Karpas-422 (cell line): Measurements from ENCODE around the gene IL12RB1. TPM values are rescaled to one million over a fixed set of nuclear protein-coding genes. Genes with fewer than 3 reads are reported as not detected.
"Not testable (repeated sequence)": the region's sequence is repeated elsewhere in the genome, so short reads cannot be mapped to it uniquely, and the experiment has no call there.

Experiments used
- DNase-seq: peaks from one replicate; pipeline ENCODE4 v3.0.0-alpha.2; 2015
- H2AFZ ChIP-seq: fragments of 200-600 bp; sonication (generic); 2 replicates; pipeline ENCODE4 v1.6.1; 2014; ENCODE audit warnings: antibody characterized with exemption, low read length, mixed read lengths
- H3K27ac ChIP-seq: fragments of 200-600 bp; sonication (generic); 2 replicates; pipeline ENCODE4 v1.5.1; 2014; ENCODE audit warnings: mild to moderate bottlenecking, low read length, moderate library complexity
- H3K27me3 ChIP-seq: fragments of 200-600 bp; sonication (generic); 2 replicates; pipeline ENCODE4 v1.6.1; 2014; ENCODE audit warnings: low read length, mixed read lengths
- H3K36me3 ChIP-seq: fragments of 200-600 bp; sonication (generic); 2 replicates; pipeline ENCODE4 v1.6.1; 2014; ENCODE audit warnings: low read length, mixed read lengths; ENCODE audit not compliant: insufficient read depth
- H3K4me1 ChIP-seq: fragments of 200-600 bp; sonication (generic); 2 replicates; pipeline ENCODE4 v1.6.1; 2014; ENCODE audit warnings: mild to moderate bottlenecking, low read length, mixed read lengths
- H3K4me2 ChIP-seq: fragments of 200-600 bp; sonication (generic); 2 replicates; pipeline ENCODE4 v1.6.1; 2014; ENCODE audit warnings: low read length, low read depth, mild to moderate bottlenecking; ENCODE audit not compliant: poor library complexity, severe bottlenecking
- H3K4me3 ChIP-seq: fragments of 200-600 bp; sonication (generic); 2 replicates; pipeline ENCODE4 v1.5.1; 2014; ENCODE audit warnings: mild to moderate bottlenecking, antibody characterized with exemption, low read length, mixed read lengths
- H3K79me2 ChIP-seq: fragments of 200-600 bp; sonication (generic); 2 replicates; pipeline ENCODE4 v1.6.1; 2014; ENCODE audit warnings: mild to moderate bottlenecking, low read length, mixed read lengths
- H3K9ac ChIP-seq: fragments of 200-600 bp; sonication (generic); 2 replicates; pipeline ENCODE4 v1.6.0; 2014; ENCODE audit warnings: low read length
- H3K9me2 ChIP-seq: fragments of 200-600 bp; sonication (generic), shearing (Covaris generic); replicated peaks from 2 replicates; pipeline ENCODE4 v1.6.0; 2014; ENCODE audit warnings: mild to moderate bottlenecking, low read length, moderate library complexity; ENCODE audit not compliant: insufficient read depth
- H3K9me3 ChIP-seq: fragments of 300-700, 200-600 bp; sonication (generic); 2 replicates; pipeline ENCODE4 v1.6.1; 2014; ENCODE audit warnings: low read length, mixed read lengths
- H4K20me1 ChIP-seq: fragments of 200-600 bp; sonication (generic); 2 replicates; pipeline ENCODE4 v1.6.1; 2014; ENCODE audit warnings: mild to moderate bottlenecking, antibody characterized with exemption, low read length, low read depth; ENCODE audit not compliant: insufficient read depth
- total RNA-seq: library from RNA; depleted of rRNA; stranded (reverse); fragments of >200 nt; shearing (Covaris generic); gene quantifications from 2 replicates; pipeline ENCODE4 v1.2.3, GENCODE V29; 2014; ENCODE audit warnings: low replicate concordance

The IL12RB1 gene
- total RNA-seq, 1 experiment from 2014 or later: 6.1 TPM

DNA sequence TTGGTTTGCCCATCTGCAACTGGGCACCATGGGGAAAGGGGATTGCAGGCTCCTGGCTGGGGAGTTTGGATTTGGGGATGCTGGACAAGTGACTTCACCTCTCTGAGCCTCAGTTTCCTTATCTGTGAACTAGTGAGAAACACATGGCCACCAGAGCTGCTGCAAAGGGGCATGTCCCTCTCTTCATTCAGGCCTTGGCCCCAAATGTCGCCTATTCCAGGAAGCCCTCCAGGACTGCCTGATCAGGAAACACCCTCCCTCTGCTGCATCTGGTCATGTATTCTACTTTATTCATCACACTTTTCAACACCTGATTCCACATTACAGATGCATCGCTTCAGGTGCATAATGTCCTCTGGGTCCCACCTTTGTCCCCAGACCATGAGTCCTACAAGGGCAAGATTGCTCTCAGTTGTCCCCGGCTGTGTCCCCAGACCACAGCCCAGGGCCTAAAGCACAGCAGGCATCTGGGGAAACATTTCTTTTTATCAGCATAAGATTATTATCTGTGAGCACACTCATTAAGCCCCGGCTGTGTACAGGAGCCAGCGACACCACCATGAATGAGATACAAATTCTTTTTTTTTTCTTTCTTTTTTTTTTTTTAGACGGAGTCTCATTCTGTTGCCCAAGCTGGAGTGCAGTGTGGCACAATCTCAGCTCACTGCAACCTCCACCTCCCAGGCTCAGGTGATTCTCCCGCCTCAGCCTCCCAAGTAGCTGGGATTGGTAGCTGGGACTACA, 41.3 kb downstream of the IL12RB1 start:
- Histone ChIP-seq H3K79me2 (no peaks in the 10 kb centered on the region), H3K4me2 (peak overlapping the region; percentile 57), H3K4me3 (peak overlapping the region; percentile 42; the same call in 1 of the 2 replicates), H3K36me3 (no peaks in the 10 kb centered on the region), H3K27ac (no peak overlapping the region), H3K27me3 (no peaks in the 10 kb centered on the region), H3K9me3 (no peaks in the 10 kb centered on the region), H3K4me1 (peaks cover 14% of the 10 kb centered on the region), H3K9me2 (no peaks in the 10 kb centered on the region), H2AFZ (peak overlapping the region; percentile 91; the same call in 1 of the 2 replicates), H4K20me1 (no peaks in the 10 kb centered on the region), H3K9ac (peak overlapping the region; percentile 51)
- DNase-seq: no peak

DNA sequence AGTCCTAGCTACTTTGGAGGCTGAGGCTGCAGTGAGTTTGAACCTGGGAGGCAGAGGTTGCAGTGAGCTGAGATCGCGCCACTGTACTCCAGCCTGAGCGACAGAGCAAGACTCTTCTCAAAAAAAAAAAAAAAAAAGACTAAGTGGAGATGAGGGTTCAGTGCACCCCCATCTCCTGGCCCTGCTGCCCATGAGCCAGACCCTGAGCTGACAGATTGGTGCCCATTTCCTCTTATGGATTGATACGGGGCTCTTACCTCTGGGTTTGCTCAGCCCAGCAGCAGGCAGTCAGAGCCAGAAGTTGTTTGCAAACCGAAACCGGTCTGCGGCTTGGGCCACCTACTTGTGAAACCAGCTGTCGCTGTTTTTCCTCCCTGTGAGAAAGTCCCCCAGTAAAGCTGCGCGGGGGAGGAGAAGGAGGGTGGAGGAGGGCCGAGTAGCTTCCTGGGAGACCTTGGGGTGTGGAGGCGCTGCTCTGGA, 41.9 kb downstream of the IL12RB1 start:
- H3K4me2 ChIP-seq: peak overlapping the region; percentile 57
- no peaks in the 10 kb centered on the region for H3K79me2 ChIP-seq
- H3K4me3 ChIP-seq: peak overlapping the region; percentile 42; the same call in 1 of the 2 replicates
- H4K20me1 ChIP-seq: no peaks in the 10 kb centered on the region
- peaks cover 14% of the 10 kb centered on the region for H3K4me1 ChIP-seq
- peak; percentile 72 for DNase-seq
- H3K9me3 ChIP-seq: no peaks in the 10 kb centered on the region
- H3K9ac ChIP-seq: peak overlapping the region; percentile 51
- no peaks in the 10 kb centered on the region for H3K36me3 ChIP-seq
- H3K9me2 ChIP-seq: no peaks in the 10 kb centered on the region
- no peak overlapping the region for H3K27ac ChIP-seq
- H3K27me3 ChIP-seq: no peaks in the 10 kb centered on the region
- peak overlapping the region; percentile 91; the same call in 1 of the 2 replicates for H2AFZ ChIP-seq

DNA sequence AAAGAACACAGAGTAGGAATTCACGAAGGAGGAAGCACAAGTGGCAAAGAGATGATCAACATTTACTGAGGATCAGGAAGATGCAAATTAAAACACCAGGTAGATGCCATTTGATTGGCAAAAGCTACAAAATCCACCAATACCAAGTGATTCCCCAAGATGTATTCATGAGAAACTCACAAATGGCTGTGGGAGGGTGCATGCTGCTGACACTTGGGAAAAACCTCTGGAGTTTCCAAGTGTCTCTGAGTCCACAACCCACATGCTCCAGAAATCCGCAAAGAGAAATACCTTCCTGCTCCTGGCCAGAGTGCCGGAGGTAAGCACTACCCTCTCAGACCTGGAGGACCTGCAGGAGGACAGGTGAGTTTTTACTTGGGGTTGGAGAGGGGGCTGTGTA, 43.1 kb downstream of the IL12RB1 start:
- Histone ChIP-seq H3K9me3 (no peaks in the 10 kb centered on the region), H3K27ac (no peak overlapping the region), H3K9ac (no peak overlapping the region), H3K4me3 (no peak overlapping the region), H3K27me3 (no peaks in the 10 kb centered on the region), H4K20me1 (no peaks in the 10 kb centered on the region), H3K36me3 (no peaks in the 10 kb centered on the region), H3K79me2 (no peaks in the 10 kb centered on the region), H3K4me1 (peaks cover 14% of the 10 kb centered on the region), H3K9me2 (no peaks in the 10 kb centered on the region), H2AFZ (no peak overlapping the region), H3K4me2 (no peak overlapping the region)
- DNase-seq: no peak

DNA sequence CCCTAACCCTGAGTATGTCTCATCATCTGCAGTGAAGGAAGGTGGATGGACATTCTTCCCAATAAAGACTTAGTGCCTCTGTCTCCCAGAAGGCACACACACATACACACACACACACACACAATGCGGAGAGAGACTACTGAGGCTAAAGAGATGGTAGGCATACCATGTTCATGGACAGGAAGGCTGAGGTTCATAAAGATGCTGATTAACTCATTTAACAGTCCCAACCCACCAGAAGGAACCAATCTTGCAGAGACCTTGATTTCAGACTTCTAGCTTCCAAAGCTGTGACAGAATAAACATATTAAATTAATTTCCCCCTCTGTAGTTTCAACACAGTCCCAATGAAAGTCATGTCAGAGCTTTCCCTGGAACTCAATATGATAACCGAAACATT, 45.7 kb downstream of the IL12RB1 start:
- H4K20me1 ChIP-seq: no peaks in the 10 kb centered on the region
- no peak overlapping the region for H3K9ac ChIP-seq
- no peaks in the 10 kb centered on the region for H3K9me3 ChIP-seq
- no peaks in the 10 kb centered on the region for H3K27me3 ChIP-seq
- no peak overlapping the region for H3K4me3 ChIP-seq
- H3K36me3 ChIP-seq: no peaks in the 10 kb centered on the region
- H3K4me1 ChIP-seq: peaks cover 14% of the 10 kb centered on the region
- no peaks in the 10 kb centered on the region for H3K79me2 ChIP-seq
- no peaks in the 10 kb centered on the region for H3K9me2 ChIP-seq
- H3K4me2 ChIP-seq: no peak overlapping the region
- no peak overlapping the region for H2AFZ ChIP-seq
- DNase-seq: no peak
- H3K27ac ChIP-seq: no peak overlapping the region

DNA sequence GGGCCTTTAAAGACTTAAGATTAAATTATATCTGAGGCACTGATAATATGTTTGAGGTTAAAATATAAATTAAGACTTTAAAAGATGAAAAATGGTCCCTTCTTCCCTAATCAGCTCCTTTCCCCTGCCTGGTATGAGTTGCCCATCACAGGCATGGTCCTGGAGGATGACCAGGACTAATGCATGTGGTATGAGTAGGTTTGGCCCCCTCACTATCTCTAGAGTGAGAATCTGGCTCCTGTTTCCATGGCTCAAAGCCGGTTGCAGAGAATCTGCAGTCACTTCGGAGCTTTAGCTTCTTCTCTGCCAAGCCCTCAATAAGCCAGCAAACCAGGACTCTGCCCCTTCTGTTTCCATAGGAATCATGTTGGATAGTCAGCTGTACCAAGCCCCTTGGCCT, 54.6 kb downstream of the IL12RB1 start:
- H3K79me2 ChIP-seq, H3K9me3 ChIP-seq, H3K9ac ChIP-seq, H3K4me1 ChIP-seq, H3K9me2 ChIP-seq, H3K4me3 ChIP-seq, DNase-seq, H3K36me3 ChIP-seq, H2AFZ ChIP-seq, H4K20me1 ChIP-seq, H3K27ac ChIP-seq, H3K4me2 ChIP-seq, H3K27me3 ChIP-seq: not testable (repeated sequence)

DNA sequence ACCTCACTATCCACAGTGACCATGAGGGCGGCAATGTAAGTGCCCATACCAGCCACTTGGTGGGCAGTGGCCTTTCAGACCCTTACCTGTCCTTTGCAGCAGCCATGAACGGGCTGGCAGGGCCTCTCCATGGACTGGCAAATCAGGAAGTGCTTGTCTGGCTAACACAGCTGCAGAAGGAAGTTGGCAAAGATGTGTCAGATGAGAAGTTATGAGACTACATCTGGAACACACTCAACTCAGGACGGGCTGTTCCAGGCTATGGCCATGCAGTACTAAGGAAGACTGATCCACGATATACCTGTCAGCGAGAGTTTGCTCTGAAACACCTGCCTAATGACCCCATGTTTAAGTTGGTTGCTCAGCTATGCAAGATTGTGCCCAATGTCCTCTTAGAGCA, 55.3 kb downstream of the IL12RB1 start:
- H3K9me2 ChIP-seq, H4K20me1 ChIP-seq, H3K4me3 ChIP-seq, H3K4me1 ChIP-seq, H3K9me3 ChIP-seq, H3K27me3 ChIP-seq, H3K27ac ChIP-seq, H3K9ac ChIP-seq, H3K36me3 ChIP-seq, H3K79me2 ChIP-seq, H3K4me2 ChIP-seq, H2AFZ ChIP-seq, DNase-seq: not testable (repeated sequence)

DNA sequence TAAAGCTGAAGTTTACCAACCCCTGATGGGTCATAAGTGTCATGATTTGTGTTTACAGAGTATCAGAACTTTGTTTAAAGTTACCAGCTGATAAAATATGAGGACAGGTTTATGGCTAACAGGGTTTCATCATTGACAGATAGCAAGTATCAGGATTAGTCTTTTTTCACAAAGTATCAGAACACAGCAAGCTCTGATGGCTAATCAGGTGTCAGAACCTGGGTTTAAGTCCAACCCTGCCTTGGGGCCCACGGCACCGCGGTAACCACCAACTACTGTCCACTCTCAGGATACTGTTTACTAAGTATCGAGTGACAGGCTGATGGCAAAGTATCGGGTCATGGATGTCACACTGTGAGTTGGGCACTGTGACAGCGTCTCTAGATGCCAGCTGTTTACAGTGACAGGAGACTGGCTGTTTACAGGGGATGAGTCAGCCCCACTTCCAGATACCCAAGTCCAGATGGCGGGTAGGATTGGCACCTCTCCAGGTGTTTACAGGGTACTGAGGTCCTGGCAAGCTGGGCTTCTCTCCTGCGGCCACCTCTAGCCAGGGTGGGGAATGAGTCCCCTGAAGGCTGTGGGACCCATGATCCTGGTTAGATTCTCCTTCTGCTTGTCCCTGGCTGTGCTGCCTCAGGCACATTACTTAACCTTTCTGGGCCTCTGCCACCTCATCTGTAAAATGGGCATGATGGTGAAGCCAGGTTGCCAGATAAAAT, 57.0 kb downstream of the IL12RB1 start:
- Histone ChIP-seq H3K9ac (no peak overlapping the region), H4K20me1 (no peaks in the 10 kb centered on the region), H3K27ac (no peak overlapping the region), H3K9me2 (no peaks in the 10 kb centered on the region), H2AFZ (no peak overlapping the region), H3K36me3 (no peaks in the 10 kb centered on the region), H3K4me2 (no peak overlapping the region), H3K9me3 (no peaks in the 10 kb centered on the region), H3K79me2 (no peaks in the 10 kb centered on the region), H3K4me3 (no peak overlapping the region), H3K4me1 (no peaks in the 10 kb centered on the region), H3K27me3 (no peaks in the 10 kb centered on the region)
- DNase-seq: no peak

DNA sequence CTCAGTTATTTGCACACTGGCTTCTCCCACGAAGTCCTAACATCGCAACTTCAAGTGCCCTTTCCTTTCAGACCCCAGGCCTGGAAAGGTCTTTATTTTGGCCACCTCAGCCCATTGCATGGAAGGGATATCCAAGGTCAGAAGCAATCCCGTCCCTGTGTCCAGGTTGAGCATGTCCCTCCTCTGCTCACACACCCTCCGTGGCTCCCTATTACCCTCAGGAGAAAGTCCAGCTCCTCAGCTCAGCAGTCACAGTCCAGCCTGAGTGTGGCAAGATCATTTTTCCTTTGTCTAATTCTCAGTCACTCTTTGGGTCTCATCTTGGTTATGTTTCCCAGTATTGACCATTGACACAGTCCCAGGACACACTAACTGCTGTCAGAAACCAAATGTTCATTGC, 59.6 kb downstream of the IL12RB1 start:
- Histone ChIP-seq H4K20me1 (no peaks in the 10 kb centered on the region), H3K9ac (no peak overlapping the region), H3K79me2 (no peaks in the 10 kb centered on the region), H3K4me2 (no peak overlapping the region), H3K4me3 (no peak overlapping the region), H2AFZ (no peak overlapping the region), H3K36me3 (no peaks in the 10 kb centered on the region), H3K9me3 (no peaks in the 10 kb centered on the region), H3K9me2 (no peaks in the 10 kb centered on the region), H3K4me1 (peaks cover 12% of the 10 kb centered on the region), H3K27ac (no peak overlapping the region), H3K27me3 (no peaks in the 10 kb centered on the region)
- DNase-seq: no peak
